DOHH2 (cell line): ENCODE measurements around the gene GRK7.

Experiments
- H3F3A ChIP-seq: fragments of 200-600 bp; sonication (generic), shearing (Covaris generic); 2 replicates; pipeline ENCODE4 v1.6.0; 2016; ENCODE audit warnings: antibody characterized with exemption, mild to moderate bottlenecking; ENCODE audit not compliant: control insufficient read depth, insufficient read depth
- H3K27ac ChIP-seq: fragments of 200-600 bp; sonication (generic); 2 replicates; pipeline ENCODE4 v1.5.1; 2014; ENCODE audit warnings: low read depth, mild to moderate bottlenecking, low read length, moderate library complexity
- H3K27me3 ChIP-seq: fragments of 200-600 bp; sonication (generic); 2 replicates; pipeline ENCODE4 v1.6.1; 2014; ENCODE audit warnings: mild to moderate bottlenecking, low read length, mixed read lengths; ENCODE audit not compliant: control insufficient read depth
- H3K36me3 ChIP-seq: fragments of 200-600 bp; sonication (generic); 2 replicates; pipeline ENCODE4 v1.6.1; 2014; ENCODE audit warnings: mild to moderate bottlenecking, low read length, moderate library complexity, mixed read lengths; ENCODE audit not compliant: control insufficient read depth
- H3K4me1 ChIP-seq: fragments of 200-600 bp; sonication (generic); 2 replicates; pipeline ENCODE4 v1.6.1; 2014; ENCODE audit warnings: mild to moderate bottlenecking, low read length, mixed read lengths; ENCODE audit not compliant: control insufficient read depth
- H3K4me2 ChIP-seq: fragments of 200-600 bp; sonication (generic); 2 replicates; pipeline ENCODE4 v1.6.0; 2014; ENCODE audit warnings: mild to moderate bottlenecking, low read length, moderate library complexity
- H3K4me3 ChIP-seq: fragments of 200-600 bp; sonication (generic); 2 replicates; pipeline ENCODE4 v1.5.1; 2014; ENCODE audit warnings: mild to moderate bottlenecking, low read length, mixed read lengths
- H3K79me2 ChIP-seq: fragments of 200-600 bp; sonication (generic); 2 replicates; pipeline ENCODE4 v1.6.1; 2014; ENCODE audit warnings: mild to moderate bottlenecking, low read length, mixed read lengths; ENCODE audit not compliant: control insufficient read depth
- H3K9me2 ChIP-seq: fragments of 200-600 bp; sonication (generic); replicated peaks from 2 replicates; pipeline ENCODE4 v1.6.1; 2014; ENCODE audit warnings: mild to moderate bottlenecking, low read length, mixed read lengths; ENCODE audit not compliant: control insufficient read depth
- H3K9me3 ChIP-seq: fragments of 200-600 bp; sonication (generic); 2 replicates; pipeline ENCODE4 v1.6.1; 2014; ENCODE audit warnings: antibody characterized with exemption, low read length, mixed read lengths; ENCODE audit not compliant: control insufficient read depth, insufficient read depth
- H4K20me1 ChIP-seq: fragments of 200-600 bp; sonication (generic); 2 replicates; pipeline ENCODE4 v1.6.0; 2014; ENCODE audit warnings: low read depth, mild to moderate bottlenecking, antibody characterized with exemption, low read length, moderate library complexity; ENCODE audit not compliant: control insufficient read depth, insufficient read depth
- CTCF ChIP-seq: fragments of 200-600 bp; sonication (generic); IDR thresholded peaks from one replicate; pipeline ENCODE4 v1.5.1; 2014; ENCODE audit warnings: antibody characterized with exemption, mild to moderate bottlenecking, low read depth, low read length; ENCODE audit not compliant: poor library complexity, severe bottlenecking
- EZH2phosphoT487 ChIP-seq: fragments of 200-600 bp; sonication (generic); IDR thresholded peaks from 2 replicates; pipeline ENCODE4 v1.6.1; 2017; ENCODE audit warnings: borderline replicate concordance, mild to moderate bottlenecking, antibody characterized with exemption, low read length, moderate library complexity, mixed read lengths

Gene GRK7

GRCh38 chr3:141782386-141782932 is 19.3 kb downstream of the GRK7 start:
- no peaks in the 10 kb centered on the region for H3K27me3 ChIP-seq
- H3K4me1 ChIP-seq, result no peaks in the 10 kb centered on the region
- no peak overlapping the region for H3K27ac ChIP-seq
- no peak overlapping the region for H3K4me3 ChIP-seq
- no peaks in the 10 kb centered on the region for H3K9me3 ChIP-seq
- no peaks in the 10 kb centered on the region for H3K36me3 ChIP-seq
- no peak for TF ChIP-seq CTCF
- TF ChIP-seq EZH2phosphoT487, result no peak
- no peaks in the 10 kb centered on the region for H3F3A ChIP-seq
- H3K9me2 ChIP-seq, result no peaks in the 10 kb centered on the region
- no peaks in the 10 kb centered on the region for H3K79me2 ChIP-seq
- H3K4me2 ChIP-seq, result no peak overlapping the region
- no peaks in the 10 kb centered on the region for H4K20me1 ChIP-seq

- no peak overlapping the region for H3K27ac ChIP-seq
- no peaks in the 10 kb centered on the region for H3K27me3 ChIP-seq
- H3K79me2 ChIP-seq, result no peaks in the 10 kb centered on the region
- no peaks in the 10 kb centered on the region for H3K9me2 ChIP-seq
- no peaks in the 10 kb centered on the region for H3K9me3 ChIP-seq
- H4K20me1 ChIP-seq, result no peaks in the 10 kb centered on the region
- no peak overlapping the region for H3K4me3 ChIP-seq
- no peaks in the 10 kb centered on the region for H3K4me1 ChIP-seq
- no peaks in the 10 kb centered on the region for H3K36me3 ChIP-seq
- H3F3A ChIP-seq, result no peaks in the 10 kb centered on the region
- H3K4me2 ChIP-seq, result no peak overlapping the region
- TF ChIP-seq CTCF, result no peak
- TF ChIP-seq EZH2phosphoT487, result no peak
Measured at GRCh38 chr3:141783632-141784031, 20.4 kb downstream of the GRK7 start.

- Histone ChIP-seq H4K20me1 (no peaks in the 10 kb centered on the region), H3K4me1 (no peaks in the 10 kb centered on the region), H3K9me2 (no peaks in the 10 kb centered on the region), H3K9me3 (no peaks in the 10 kb centered on the region), H3K27me3 (no peaks in the 10 kb centered on the region), H3K4me3 (no peak overlapping the region), H3F3A (no peaks in the 10 kb centered on the region), H3K79me2 (no peaks in the 10 kb centered on the region), H3K27ac (no peak overlapping the region), H3K4me2 (no peak overlapping the region), H3K36me3 (no peaks in the 10 kb centered on the region)
- TF ChIP-seq EZH2phosphoT487, result no peak
- no peak for TF ChIP-seq CTCF
Measured at GRCh38 chr3:141784096-141784495, 20.9 kb downstream of the GRK7 start.
